ENCODE results near the gene SLC17A7. TPM values are rescaled to one million over a fixed set of nuclear protein-coding genes. Genes with fewer than 3 reads are reported as not detected.

The SLC17A7 gene
- total and polyA plus RNA-seq, 9 of the 15 experiments (the other 6 are each of a cell fraction or from before 2014, with no cell fraction given), result 1.1 to 15.7 (median 2.4) TPM

DNA sequence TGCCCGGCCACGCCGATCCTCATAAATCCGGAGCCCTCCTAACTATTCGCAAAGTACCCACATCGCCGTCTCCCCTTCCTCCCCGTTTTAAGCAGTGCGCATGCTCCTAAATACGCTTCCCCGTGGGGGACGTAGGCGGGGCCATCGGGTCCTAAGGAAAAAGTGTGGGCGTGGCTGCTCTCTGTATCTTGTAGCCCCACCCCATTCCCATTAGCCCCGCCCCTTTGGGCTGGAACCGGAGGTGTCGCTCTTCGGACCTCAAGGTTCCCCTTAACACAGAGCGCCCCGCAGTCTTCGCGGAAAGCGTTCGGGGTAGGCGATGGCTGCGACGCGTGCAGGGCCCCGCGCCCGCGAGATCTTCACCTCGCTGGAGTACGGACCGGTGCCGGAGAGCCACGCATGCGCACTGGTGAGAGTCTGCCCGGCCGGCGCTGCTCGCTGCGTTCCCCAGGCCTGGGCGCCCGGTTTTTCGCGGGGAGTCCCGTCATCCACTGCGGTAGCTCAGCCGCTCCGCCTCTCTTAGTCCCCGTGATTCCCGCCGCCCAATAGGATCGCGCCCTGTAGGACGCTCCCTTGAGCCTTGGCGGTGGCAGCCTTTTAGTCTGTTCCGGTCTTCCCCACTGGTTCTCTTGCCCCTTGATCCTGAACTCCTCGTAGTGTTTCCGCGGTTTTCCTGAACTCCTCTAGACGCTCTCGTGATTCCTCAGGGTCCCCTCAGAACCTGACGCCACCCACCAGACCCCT lies 11.9 kb upstream of the SLC17A7 start, which contains the start of gene ALDH16A1 (continued):
- TF ChIP-seq, protein P1, sequence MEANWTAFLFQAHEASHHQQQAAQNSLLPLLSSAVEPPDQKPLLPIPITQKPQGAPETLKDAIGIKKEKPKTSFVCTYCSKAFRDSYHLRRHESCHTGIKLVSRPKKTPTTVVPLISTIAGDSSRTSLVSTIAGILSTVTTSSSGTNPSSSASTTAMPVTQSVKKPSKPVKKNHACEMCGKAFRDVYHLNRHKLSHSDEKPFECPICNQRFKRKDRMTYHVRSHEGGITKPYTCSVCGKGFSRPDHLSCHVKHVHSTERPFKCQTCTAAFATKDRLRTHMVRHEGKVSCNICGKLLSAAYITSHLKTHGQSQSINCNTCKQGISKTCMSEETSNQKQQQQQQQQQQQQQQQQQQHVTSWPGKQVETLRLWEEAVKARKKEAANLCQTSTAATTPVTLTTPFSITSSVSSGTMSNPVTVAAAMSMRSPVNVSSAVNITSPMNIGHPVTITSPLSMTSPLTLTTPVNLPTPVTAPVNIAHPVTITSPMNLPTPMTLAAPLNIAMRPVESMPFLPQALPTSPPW (CRISPR knock-in tag; IDR thresholded peaks at IDR 0.05), result peak; percentile 61; the same call in 1 of the 2 replicates
- TF ChIP-seq RAD51 (IDR thresholded peaks at IDR 0.05; ENCODE audit: borderline replicate concordance, low read depth), result peak; percentile 91
- peak; percentile 84 for TF ChIP-seq PHF20 (IDR thresholded peaks at IDR 0.05; ENCODE audit: partially characterized antibody)
- no peak for TF ChIP-seq PHTF2 (CRISPR knock-in tag; IDR thresholded peaks at IDR 0.05)
- TF ChIP-seq SLC30A9 (CRISPR knock-in tag; IDR thresholded peaks at IDR 0.05), result no peak
- TF ChIP-seq, protein P2, sequence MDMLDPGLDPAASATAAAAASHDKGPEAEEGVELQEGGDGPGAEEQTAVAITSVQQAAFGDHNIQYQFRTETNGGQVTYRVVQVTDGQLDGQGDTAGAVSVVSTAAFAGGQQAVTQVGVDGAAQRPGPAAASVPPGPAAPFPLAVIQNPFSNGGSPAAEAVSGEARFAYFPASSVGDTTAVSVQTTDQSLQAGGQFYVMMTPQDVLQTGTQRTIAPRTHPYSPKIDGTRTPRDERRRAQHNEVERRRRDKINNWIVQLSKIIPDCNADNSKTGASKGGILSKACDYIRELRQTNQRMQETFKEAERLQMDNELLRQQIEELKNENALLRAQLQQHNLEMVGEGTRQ (CRISPR knock-in tag; IDR thresholded peaks at IDR 0.05), result peak; percentile 95
- TF ChIP-seq, protein P3, sequence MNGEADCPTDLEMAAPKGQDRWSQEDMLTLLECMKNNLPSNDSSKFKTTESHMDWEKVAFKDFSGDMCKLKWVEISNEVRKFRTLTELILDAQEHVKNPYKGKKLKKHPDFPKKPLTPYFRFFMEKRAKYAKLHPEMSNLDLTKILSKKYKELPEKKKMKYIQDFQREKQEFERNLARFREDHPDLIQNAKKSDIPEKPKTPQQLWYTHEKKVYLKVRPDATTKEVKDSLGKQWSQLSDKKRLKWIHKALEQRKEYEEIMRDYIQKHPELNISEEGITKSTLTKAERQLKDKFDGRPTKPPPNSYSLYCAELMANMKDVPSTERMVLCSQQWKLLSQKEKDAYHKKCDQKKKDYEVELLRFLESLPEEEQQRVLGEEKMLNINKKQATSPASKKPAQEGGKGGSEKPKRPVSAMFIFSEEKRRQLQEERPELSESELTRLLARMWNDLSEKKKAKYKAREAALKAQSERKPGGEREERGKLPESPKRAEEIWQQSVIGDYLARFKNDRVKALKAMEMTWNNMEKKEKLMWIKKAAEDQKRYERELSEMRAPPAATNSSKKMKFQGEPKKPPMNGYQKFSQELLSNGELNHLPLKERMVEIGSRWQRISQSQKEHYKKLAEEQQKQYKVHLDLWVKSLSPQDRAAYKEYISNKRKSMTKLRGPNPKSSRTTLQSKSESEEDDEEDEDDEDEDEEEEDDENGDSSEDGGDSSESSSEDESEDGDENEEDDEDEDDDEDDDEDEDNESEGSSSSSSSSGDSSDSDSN (IDR thresholded peaks at IDR 0.05; ENCODE audit: borderline replicate concordance in 1 of 2, low read depth in 2 of 2, low read length in 2 of 2), result peak in 1 of 2 experiments; percentile 66; a peak in 1 of 4 replicates
- TF ChIP-seq, protein P4, sequence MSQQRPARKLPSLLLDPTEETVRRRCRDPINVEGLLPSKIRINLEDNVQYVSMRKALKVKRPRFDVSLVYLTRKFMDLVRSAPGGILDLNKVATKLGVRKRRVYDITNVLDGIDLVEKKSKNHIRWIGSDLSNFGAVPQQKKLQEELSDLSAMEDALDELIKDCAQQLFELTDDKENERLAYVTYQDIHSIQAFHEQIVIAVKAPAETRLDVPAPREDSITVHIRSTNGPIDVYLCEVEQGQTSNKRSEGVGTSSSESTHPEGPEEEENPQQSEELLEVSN (IDR thresholded peaks at IDR 0.05; ENCODE audit: borderline replicate concordance in 1 of 2, extremely low read depth in 1 of 2, insufficient read depth in 1 of 2, insufficient read length in 1 of 2, low read depth in 1 of 2, low read length in 1 of 2, poor library complexity in 1 of 2, severe bottlenecking in 1 of 2), result peak; percentile 75 to 81
- no peak for TF ChIP-seq KAT8 (IDR thresholded peaks at IDR 0.05; ENCODE audit: low read depth)
- peak in 1 of 2 experiments; percentile 48; a peak in 1 of 4 replicates for TF ChIP-seq SRF (CRISPR knock-in tag; IDR thresholded peaks at IDR 0.05)
- TF ChIP-seq SMARCE1 (IDR thresholded peaks at IDR 0.05), result 0 out of 2 replicates have a peak, but pooled peaks have one; percentile 29
- TF ChIP-seq RBFOX2 (IDR thresholded peaks at IDR 0.05; ENCODE audit: low read depth, low read length), result peak; percentile 97
- no peak for TF ChIP-seq PHB2 (IDR thresholded peaks at IDR 0.05; ENCODE audit: low read depth)
- TF ChIP-seq MEIS2 (IDR thresholded peaks at IDR 0.05; ENCODE audit: partially characterized antibody), result peak; percentile 88
- TF ChIP-seq, protein P5, sequence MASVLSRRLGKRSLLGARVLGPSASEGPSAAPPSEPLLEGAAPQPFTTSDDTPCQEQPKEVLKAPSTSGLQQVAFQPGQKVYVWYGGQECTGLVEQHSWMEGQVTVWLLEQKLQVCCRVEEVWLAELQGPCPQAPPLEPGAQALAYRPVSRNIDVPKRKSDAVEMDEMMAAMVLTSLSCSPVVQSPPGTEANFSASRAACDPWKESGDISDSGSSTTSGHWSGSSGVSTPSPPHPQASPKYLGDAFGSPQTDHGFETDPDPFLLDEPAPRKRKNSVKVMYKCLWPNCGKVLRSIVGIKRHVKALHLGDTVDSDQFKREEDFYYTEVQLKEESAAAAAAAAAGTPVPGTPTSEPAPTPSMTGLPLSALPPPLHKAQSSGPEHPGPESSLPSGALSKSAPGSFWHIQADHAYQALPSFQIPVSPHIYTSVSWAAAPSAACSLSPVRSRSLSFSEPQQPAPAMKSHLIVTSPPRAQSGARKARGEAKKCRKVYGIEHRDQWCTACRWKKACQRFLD (CRISPR knock-in tag; IDR thresholded peaks at IDR 0.05), result peak; percentile 37; the same call in 1 of the 2 replicates
- peak; percentile 26 to 54; a peak in 1 of 4 replicates for TF ChIP-seq FOXK2 (conservative IDR thresholded peaks at IDR 0.05 in 1 of 2, IDR thresholded peaks at IDR 0.05 in 1 of 2; ENCODE audit: low read depth in 2 of 2)
- peak; percentile 88 for TF ChIP-seq MBD2 (IDR thresholded peaks at IDR 0.05; ENCODE audit: borderline replicate concordance, low read depth)
- TF ChIP-seq POLR3A (IDR thresholded peaks at IDR 0.05; ENCODE audit: borderline replicate concordance, extremely low read depth, insufficient read depth, insufficient read length), result peak; percentile 2
- no peak for TF ChIP-seq FUS (optimal IDR thresholded peaks at IDR 0.05; ENCODE audit: low read depth, low read length)
